ENCODE measurements around the gene LGALS8.

Gene LGALS8

GRCh38 chr1:236494082-236494481 is 29.7 kb upstream of the LGALS8 start:
- H3K4me3 ChIP-seq (ENCODE audit: severe bottlenecking): no peak overlapping the region
- H3K27ac ChIP-seq (ENCODE audit: poor library complexity, severe bottlenecking): no peak overlapping the region
- H3K27me3 ChIP-seq (ENCODE audit: insufficient read depth, poor library complexity, severe bottlenecking): no peaks in the 10 kb centered on the region
- ATAC-seq (ENCODE audit: low read depth): no peak
- no peaks in the 10 kb centered on the region for H3K36me3 ChIP-seq (ENCODE audit: low read depth)
- no peaks in the 10 kb centered on the region for H3K4me1 ChIP-seq (ENCODE audit: insufficient read depth, poor library complexity, severe bottlenecking)
- no peak for DNase-seq (ENCODE audit: low spot score)
- no peak for TF ChIP-seq CTCF (IDR thresholded peaks at IDR 0.05; ENCODE audit: poor library complexity, severe bottlenecking)
- no peaks in the 10 kb centered on the region for H3K9me3 ChIP-seq (ENCODE audit: severe bottlenecking)

- H3K4me1 ChIP-seq (ENCODE audit: insufficient read depth, poor library complexity, severe bottlenecking): no peaks in the 10 kb centered on the region
- ATAC-seq (ENCODE audit: low read depth): no peak
These were observed 29.0 kb upstream of the LGALS8 start for GRCh38 chr1:236494586-236495466.

GRCh38 chr1:236495467-236496112 is 28.2 kb upstream of the LGALS8 start:
- ATAC-seq (ENCODE audit: low read depth) (no peak), DNase-seq (ENCODE audit: low spot score) (no peak)
- Histone ChIP-seq H3K27ac (ENCODE audit: poor library complexity, severe bottlenecking) (no peak overlapping the region), H3K4me3 (ENCODE audit: severe bottlenecking) (no peak overlapping the region), H3K27me3 (ENCODE audit: insufficient read depth, poor library complexity, severe bottlenecking) (no peaks in the 10 kb centered on the region), H3K9me3 (ENCODE audit: severe bottlenecking) (no peaks in the 10 kb centered on the region), H3K4me1 (ENCODE audit: insufficient read depth, poor library complexity, severe bottlenecking) (no peaks in the 10 kb centered on the region), H3K36me3 (ENCODE audit: low read depth) (no peaks in the 10 kb centered on the region)
- no peak for TF ChIP-seq CTCF (IDR thresholded peaks at IDR 0.05; ENCODE audit: poor library complexity, severe bottlenecking)

More at GRCh38 chr1:236494586-236495466, 29.0 kb upstream of the LGALS8 start:
- no peak for DNase-seq (ENCODE audit: low spot score)
- TF ChIP-seq CTCF (IDR thresholded peaks at IDR 0.05; ENCODE audit: poor library complexity, severe bottlenecking): no peak
- Histone ChIP-seq H3K9me3 (ENCODE audit: severe bottlenecking) (no peaks in the 10 kb centered on the region), H3K27me3 (ENCODE audit: insufficient read depth, poor library complexity, severe bottlenecking) (no peaks in the 10 kb centered on the region), H3K36me3 (ENCODE audit: low read depth) (no peaks in the 10 kb centered on the region), H3K27ac (ENCODE audit: poor library complexity, severe bottlenecking) (no peak overlapping the region), H3K4me3 (ENCODE audit: severe bottlenecking) (no peak overlapping the region)

GRCh38 chr1:236497908-236498307 is 25.9 kb upstream of the LGALS8 start:
- no peaks in the 10 kb centered on the region for H3K9me3 ChIP-seq (ENCODE audit: severe bottlenecking)
- H3K4me3 ChIP-seq (ENCODE audit: severe bottlenecking): no peak overlapping the region
- ATAC-seq (ENCODE audit: low read depth): no peak
- TF ChIP-seq CTCF (IDR thresholded peaks at IDR 0.05; ENCODE audit: poor library complexity, severe bottlenecking): no peak
- no peak overlapping the region for H3K27ac ChIP-seq (ENCODE audit: poor library complexity, severe bottlenecking)
- no peaks in the 10 kb centered on the region for H3K4me1 ChIP-seq (ENCODE audit: insufficient read depth, poor library complexity, severe bottlenecking)
- DNase-seq (ENCODE audit: low spot score): no peak
- H3K27me3 ChIP-seq (ENCODE audit: insufficient read depth, poor library complexity, severe bottlenecking): no peaks in the 10 kb centered on the region
- no peaks in the 10 kb centered on the region for H3K36me3 ChIP-seq (ENCODE audit: low read depth)

Data from RWPE2 (cell line).